Pons (tissue), 1 donor: ENCODE results near the gene CACNA2D3.

ENCODE experiments used
- DNase-seq: peaks from one replicate; pipeline ENCODE4 v3.0.0-alpha.2; 2016; ENCODE audit warnings: low spot score

CACNA2D3 gene

DNA sequence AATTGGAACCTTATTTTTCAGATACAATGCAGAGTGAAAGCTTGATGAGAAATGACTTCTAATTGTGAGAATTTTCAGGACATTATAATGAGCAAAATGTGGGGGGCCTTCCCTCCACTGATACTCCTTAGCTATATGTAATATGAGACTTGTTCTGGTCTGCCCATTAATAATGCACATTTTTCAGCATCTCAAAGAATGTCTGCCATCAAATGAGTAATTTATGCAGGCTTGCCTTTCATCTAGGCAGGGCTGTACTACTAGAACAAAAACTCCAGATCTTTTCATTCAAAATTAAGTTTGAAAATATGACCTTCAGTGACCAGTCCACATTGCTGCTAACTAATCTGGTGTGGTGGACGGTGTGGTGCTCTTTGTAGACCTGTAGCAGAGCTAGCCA is 678.1 kb downstream of the CACNA2D3 start:
- no peak for DNase-seq

DNA sequence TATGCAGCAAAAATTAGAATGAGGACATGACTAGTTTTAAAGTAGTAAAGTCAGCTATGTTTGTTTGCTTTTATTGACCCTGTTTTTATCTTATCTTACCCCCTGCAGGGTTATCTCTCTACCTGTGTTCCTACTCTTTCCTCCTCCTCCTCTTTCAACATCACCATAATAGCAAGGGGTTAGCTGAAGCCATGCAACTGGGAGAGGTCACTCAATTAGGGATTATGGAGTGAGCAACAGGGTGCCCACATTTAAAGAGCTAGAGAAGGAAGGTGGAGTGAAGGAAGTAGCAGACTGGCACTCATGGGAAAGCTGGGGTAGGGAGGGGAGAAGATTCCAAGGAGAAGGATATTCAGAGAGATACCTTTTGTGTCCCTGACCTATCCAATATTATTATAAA is 679.6 kb downstream of the CACNA2D3 start:
- DNase-seq = no peak

DNA sequence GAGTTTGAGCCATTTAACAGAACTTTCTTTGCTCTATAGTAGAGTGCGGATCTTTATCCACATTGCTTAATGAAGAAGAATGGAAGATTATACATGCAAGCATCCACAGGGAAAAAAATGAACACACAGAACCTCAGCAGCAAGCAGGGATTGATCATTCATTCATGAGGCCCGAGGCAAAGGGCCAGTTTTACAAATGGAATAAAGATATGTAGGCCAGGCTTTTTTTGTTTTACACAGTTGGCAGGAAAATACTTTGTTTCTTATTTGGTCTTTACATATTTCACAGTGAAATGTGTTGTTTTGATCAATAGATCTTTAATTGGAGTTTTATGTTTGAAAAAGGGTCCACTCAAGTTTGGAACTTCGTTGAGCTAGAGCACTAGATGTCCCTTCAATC is 688.0 kb downstream of the CACNA2D3 start:
- no peak for DNase-seq

- DNase-seq = no peak
Measured at GRCh38 chr3:54814224-54814623, 691.9 kb downstream of the CACNA2D3 start.

GRCh38 chr3:54817628-54818027 is 695.3 kb downstream of the CACNA2D3 start:
- DNase-seq = no peak

DNA sequence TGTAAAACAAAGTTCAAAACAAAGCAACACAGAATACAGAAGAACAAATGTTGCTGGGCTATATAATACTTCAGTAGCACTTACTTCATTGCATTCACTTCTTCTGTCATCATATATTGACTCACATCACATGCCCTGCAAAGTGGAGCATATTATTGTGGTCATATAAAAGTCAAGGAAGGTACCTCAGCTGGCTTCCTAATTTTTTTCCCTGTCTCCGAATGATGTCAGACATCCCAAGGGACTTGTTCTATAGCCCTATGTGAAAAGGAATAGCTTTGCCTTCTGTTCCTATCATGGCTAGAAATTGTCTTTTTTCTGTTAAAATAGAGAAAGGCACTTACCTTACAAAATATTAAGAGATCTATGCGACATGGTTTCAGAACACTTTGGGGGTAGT is 696.1 kb downstream of the CACNA2D3 start:
- no peak for DNase-seq

DNA sequence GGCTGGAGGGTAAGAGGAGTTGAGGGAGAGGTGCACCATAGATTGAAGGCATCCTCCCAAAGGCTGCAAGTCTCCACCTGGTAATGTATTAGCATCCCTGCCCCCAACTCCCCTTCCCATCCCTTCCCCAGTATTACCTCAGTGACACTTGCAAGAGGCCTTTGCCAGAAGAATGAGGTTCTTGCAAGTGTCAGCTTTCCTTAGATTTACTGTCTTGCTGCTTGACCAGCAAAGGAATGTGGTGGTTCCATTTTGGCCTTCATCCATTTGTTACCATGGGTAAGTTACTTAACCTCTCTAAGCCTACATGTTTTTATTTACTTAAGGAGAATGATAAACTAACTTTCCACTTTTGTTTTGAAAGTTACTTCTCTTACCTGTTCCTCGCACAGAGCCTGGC is 696.6 kb downstream of the CACNA2D3 start:
- DNase-seq = no peak

- DNase-seq = no peak
Measured at GRCh38 chr3:54819946-54820345, 697.6 kb downstream of the CACNA2D3 start.

GRCh38 chr3:54822206-54822605 is 699.9 kb downstream of the CACNA2D3 start:
- peak; percentile 58 for DNase-seq

GRCh38 chr3:54826251-54826691 is 703.9 kb downstream of the CACNA2D3 start:
- DNase-seq = no peak

DNA sequence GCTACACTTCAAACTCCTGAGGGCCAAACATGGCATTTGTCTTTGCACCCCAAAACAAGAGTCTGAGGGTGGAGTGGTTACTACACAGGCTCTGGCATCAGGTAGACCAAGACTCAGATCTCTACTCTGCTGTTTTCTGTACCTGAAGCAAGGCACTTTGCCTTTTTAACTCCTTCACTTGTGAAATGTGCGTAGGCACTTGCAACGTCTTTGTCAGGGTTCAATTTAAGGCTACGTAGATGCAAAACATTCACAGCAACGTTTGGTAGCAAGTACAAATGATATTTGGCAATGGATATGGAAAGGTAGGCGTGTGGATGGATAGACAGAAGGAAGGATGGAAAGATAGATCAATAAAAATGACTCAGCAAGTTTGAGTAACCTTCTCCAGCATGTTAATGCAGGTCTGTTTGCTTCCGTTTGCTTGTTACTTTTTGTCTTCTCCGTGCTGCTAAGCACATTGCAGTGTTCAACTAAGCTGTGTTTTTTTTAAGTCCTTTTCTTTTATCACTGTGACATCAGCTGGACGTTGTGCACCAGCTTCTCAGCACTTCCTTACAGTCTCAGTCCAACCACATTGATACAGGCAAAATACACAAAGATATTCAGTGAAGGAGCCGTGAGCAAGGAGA is 704.8 kb downstream of the CACNA2D3 start:
- no peak for DNase-seq

GRCh38 chr3:54827776-54828175 is 705.4 kb downstream of the CACNA2D3 start:
- DNase-seq = no peak

- no peak for DNase-seq
Measured at GRCh38 chr3:54830658-54831057, 708.3 kb downstream of the CACNA2D3 start.

DNA sequence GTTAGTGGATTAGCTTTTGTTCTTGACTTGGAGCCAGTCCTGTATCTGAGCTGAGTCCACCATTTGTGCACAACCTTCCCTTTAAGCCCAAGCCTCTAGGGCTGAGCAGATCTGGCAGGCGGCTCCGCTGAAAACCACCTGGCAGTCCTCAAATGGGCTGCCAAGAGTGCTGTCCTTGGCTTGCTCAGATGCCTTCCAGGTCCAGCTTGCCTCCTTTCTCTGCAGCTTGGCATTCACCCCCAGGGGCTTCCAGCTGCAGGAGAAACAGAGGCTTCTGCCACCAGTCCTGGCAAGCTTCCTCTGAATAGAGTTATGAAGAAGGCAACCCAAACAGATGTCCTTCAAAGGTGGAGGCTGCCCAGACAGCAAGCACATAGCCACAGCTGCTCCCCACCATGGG is 708.8 kb downstream of the CACNA2D3 start:
- peak; percentile 41 for DNase-seq

- no peak for DNase-seq
Measured at GRCh38 chr3:54832876-54833275, 710.5 kb downstream of the CACNA2D3 start.

- DNase-seq = no peak
Measured at GRCh38 chr3:54835701-54836100, 713.3 kb downstream of the CACNA2D3 start.

DNA sequence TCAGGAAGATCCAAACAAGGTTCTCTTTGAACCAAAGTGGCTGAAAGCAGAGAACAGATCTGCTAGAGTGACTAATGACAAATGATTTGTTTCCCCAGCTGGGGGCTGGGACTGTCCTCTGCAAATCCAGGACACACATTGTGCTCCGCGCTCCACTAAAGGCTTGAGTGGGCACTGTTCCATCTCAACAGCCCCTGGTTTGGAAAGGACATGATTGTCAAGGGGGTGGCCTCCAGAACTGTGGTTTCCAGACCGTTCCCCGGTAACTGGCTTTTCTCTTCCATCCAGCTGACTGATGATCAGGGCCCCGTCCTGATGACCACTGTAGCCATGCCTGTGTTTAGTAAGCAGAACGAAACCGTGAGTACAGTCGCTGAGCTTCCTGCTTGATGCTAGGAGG is 714.5 kb downstream of the CACNA2D3 start:
- DNase-seq = peak; percentile 30

DNA sequence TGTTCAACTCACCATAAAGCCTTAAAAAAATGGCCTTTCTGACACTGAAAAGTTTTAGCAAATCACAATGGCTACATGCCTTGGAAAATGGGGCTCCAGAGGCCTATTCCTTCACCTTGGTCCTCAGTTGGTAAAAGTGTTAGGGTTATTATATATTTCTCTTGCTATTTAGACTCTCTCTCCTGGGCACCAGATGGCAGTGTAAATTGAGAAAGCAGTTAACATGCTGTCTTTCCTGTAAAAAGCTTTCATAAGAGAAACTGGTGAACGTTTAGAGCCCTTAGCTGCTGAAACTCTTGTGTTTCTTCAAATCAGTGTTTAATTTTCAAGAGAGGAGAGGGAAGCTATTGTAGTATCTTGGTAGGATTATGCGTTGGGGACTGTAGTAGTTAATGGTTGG is 715.6 kb downstream of the CACNA2D3 start:
- DNase-seq = no peak

GRCh38 chr3:54841471-54841870 is 719.1 kb downstream of the CACNA2D3 start:
- DNase-seq = no peak

GRCh38 chr3:54843352-54843751 is 721.0 kb downstream of the CACNA2D3 start:
- DNase-seq = no peak

DNA sequence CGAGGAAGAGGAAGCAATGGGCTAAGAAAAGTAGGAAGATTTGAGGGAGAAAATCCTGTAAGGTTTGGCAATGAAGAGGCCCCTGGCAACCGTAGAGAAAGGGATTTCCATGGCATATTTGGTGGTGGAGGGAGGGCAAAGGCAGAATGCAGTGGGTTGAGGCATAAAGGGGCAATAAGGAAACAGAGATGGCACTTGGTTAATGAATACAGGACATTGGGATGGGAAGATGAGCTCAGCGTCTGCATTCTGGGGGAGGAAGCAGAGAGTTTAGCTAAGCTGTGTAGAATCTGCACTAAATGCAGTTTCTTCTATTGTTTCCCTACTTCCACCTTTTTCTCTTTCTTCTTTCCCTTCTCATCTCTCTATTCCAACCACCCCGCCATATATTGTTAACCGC is 721.9 kb downstream of the CACNA2D3 start:
- DNase-seq = no peak

DNA sequence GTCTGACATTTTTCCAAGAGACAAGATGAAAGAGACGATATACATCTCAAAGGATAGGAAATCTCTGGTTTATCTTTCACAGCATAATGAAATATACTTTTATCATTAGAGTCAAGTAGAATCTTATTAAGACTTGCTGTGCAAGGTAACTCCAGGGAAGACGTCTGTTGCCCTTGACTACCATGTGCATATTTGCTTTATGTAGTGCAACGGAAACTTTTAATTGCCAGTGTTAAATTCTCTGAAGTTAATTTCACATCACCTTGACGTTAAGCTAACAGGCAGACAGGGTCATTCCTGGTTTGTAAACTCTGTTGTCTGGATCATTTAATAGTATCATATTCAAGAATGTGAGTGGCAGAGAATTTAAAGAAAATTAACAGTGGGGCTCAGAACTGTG is 722.7 kb downstream of the CACNA2D3 start:
- no peak for DNase-seq

DNA sequence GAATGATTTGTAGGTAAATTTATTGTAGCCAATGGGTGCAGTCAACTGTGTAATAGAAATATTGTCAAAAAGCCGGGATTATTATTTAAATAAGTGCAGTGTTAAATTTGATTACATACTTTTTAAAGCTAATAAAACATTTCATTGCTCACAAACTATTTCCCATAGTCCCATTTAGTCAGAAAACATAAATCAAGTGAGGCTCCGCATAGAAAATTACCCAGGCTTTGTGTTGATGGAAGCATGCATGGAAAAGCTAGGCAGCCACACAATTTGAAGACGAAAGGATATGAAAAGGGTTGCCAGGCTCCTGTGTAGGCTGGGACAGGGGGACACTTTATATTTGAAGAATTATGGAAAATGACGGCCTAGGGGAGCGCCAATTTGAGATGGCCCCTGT is 723.2 kb downstream of the CACNA2D3 start:
- DNase-seq = no peak

DNA sequence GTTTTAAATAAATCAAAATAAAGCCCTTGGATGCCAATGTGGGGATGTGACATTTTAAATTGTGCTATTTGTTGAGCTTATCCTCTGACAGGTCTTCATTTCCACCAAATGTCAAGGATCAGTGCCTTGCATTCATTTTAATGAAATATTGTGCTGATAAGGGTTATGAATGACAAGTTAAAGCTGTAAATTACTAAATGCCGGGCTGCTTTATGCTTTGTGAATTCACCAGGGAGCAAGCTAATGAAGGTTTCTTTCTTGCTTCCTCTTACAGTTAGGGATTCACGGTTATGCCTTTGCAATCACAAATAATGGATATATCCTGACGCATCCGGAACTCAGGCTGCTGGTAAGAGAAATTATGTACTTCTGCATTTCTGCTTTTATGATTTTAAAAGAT is 723.8 kb downstream of the CACNA2D3 start:
- no peak for DNase-seq

- no peak for DNase-seq
Measured at GRCh38 chr3:54847361-54847760, 725.0 kb downstream of the CACNA2D3 start.
